HCT116 (cell line): ENCODE results near the gene LRPPRC. TPM values are rescaled to one million over a fixed set of nuclear protein-coding genes. Genes with fewer than 3 reads are reported as not detected.

Source experiments
- ATAC-seq: fragments of 200-7000 bp; cut with Tn5 transposase; 2 replicates; pipeline ENCODE4 v1.9.1; 2020; ENCODE audit warnings: mild to moderate bottlenecking, moderate library complexity
- BruUV-seq: library from RNA; stranded (reverse); fragments of 400-500 nt; replicated peaks from 2 replicates; lab custom pipeline; 2021; lab: Mats Ljungman, UMichigan
- CTCF ChIA-PET: fragments of 300-600 bp; sonication (Branson Sonifier 250); formaldehyde crosslinking; loops from one replicate; lab custom pipeline; 2021; ENCODE audit warnings: antibody characterized with exemption; lab: Charles Lee
- POLR2A ChIA-PET: fragments of 300-600, 350-600 bp; sonication (Branson Sonifier 250); formaldehyde crosslinking; loops from one replicate; lab custom pipeline; 2021; ENCODE audit warnings: antibody characterized with exemption; lab: Charles Lee
- RAD21 ChIA-PET, 2 experiments: fragments of 300-600 bp; sonication (Branson Sonifier 250); formaldehyde crosslinking; loops; one replicate each; lab custom pipeline; 2023; ENCODE audit warnings: low total read pairs in 2 of 2; ENCODE audit not compliant: uncharacterized antibody in 2 of 2, unreplicated experiment in 2 of 2, low non-redundant PET in 1 of 2; lab: Charles Lee
- DNase-seq: peaks from one replicate; pipeline ENCODE4 v3.0.0-alpha.2; 2010; ENCODE audit warnings: low read depth, low spot score
- H2AFZ ChIP-seq: fragments of 200-600 bp; shearing (Covaris generic), sonication (generic); 2 replicates; pipeline ENCODE4 v1.6.1; 2017; ENCODE audit warnings: low read depth, mixed run types, mixed read lengths, antibody characterized with exemption, low read length; ENCODE audit not compliant: poor library complexity, severe bottlenecking
- H3K27ac ChIP-seq: 2 replicates; pipeline ENCODE4 v1.5.1; 2012; ENCODE audit warnings: low read depth, low read length
- H3K27me3 ChIP-seq: fragments of 200-600 bp; sonication (generic); 2 replicates; pipeline ENCODE4 v1.6.1; 2016; ENCODE audit warnings: mixed run types, low read length, mixed read lengths; ENCODE audit not compliant: insufficient read depth
- H3K36me3 ChIP-seq, 2 experiments: fragments of 200-500 bp in 1 of 2; fragments of 200-600 bp in 1 of 2; sonication (Bioruptor generic) in 1 of 2; sonication (generic) in 1 of 2; 2 replicates each; pipeline versions ENCODE4 v1.5.1 to v1.6.1; 2014 to 2016; ENCODE audit warnings: low read length in 2 of 2, inconsistent platforms in 1 of 2, mixed read lengths in 1 of 2, mixed run types in 1 of 2; ENCODE audit not compliant: insufficient read depth in 2 of 2, control insufficient read depth in 1 of 2
- H3K4me1 ChIP-seq, 2 experiments: fragments of 200-600 bp in 1 of 2; sonication (generic) in 1 of 2; 2 replicates each; pipeline versions ENCODE4 v1.5.1 to v1.6.1; 2012 to 2017; ENCODE audit warnings: low read length in 2 of 2, inconsistent platforms in 1 of 2, mild to moderate bottlenecking in 1 of 2, mixed read lengths in 1 of 2, mixed run types in 1 of 2, moderate library complexity in 1 of 2; ENCODE audit not compliant: insufficient read depth in 2 of 2, control insufficient read depth in 1 of 2
- H3K4me2 ChIP-seq: fragments of 200-600 bp; sonication (generic); 2 replicates; pipeline ENCODE4 v1.6.1; 2017; ENCODE audit warnings: mixed run types, low read length, mixed read lengths
- H3K4me3 ChIP-seq, 2 experiments: fragments of 200-600 bp in 1 of 2; sonication (generic) in 1 of 2; replicated peaks in 1 of 2; 2 replicates each; pipeline ENCODE4 v1.5.1; 2011 to 2016; ENCODE audit warnings: low read length in 2 of 2, control low read depth in 1 of 2, low read depth in 1 of 2, mild to moderate bottlenecking in 1 of 2, mixed read lengths in 1 of 2, mixed run types in 1 of 2
- H3K79me2 ChIP-seq: fragments of 200-600 bp; sonication (generic); 2 replicates; pipeline ENCODE4 v1.6.1; 2017; ENCODE audit warnings: mild to moderate bottlenecking, mixed run types, low read length, moderate library complexity, mixed read lengths; ENCODE audit not compliant: insufficient read depth
- H3K9ac ChIP-seq: fragments of 200-600 bp; sonication (generic); 2 replicates; pipeline ENCODE4 v1.6.1; 2016; ENCODE audit warnings: low read length, mixed read lengths
- H3K9me2 ChIP-seq: fragments of 200-600 bp; sonication (generic), shearing (Covaris generic); 2 replicates; pipeline ENCODE4 v1.6.1; 2017; ENCODE audit warnings: mixed run types, mild to moderate bottlenecking, moderate library complexity; ENCODE audit not compliant: insufficient read depth
- H3K9me3 ChIP-seq, 2 experiments: fragments of 200-500 bp in 1 of 2; fragments of 200-600 bp in 1 of 2; sonication (Bioruptor generic) in 1 of 2; sonication (generic) in 1 of 2; 2 replicates each; pipeline ENCODE4 v1.6.1; 2014 to 2017; ENCODE audit warnings: low read length in 2 of 2, mixed read lengths in 2 of 2, inconsistent platforms in 1 of 2, low read depth in 1 of 2, mild to moderate bottlenecking in 1 of 2, mixed run types in 1 of 2, moderate library complexity in 1 of 2; ENCODE audit not compliant: control insufficient read depth in 1 of 2, insufficient read depth in 1 of 2
- H4K20me1 ChIP-seq: fragments of 200-600 bp; sonication (generic), shearing (Covaris generic); 2 replicates; pipeline ENCODE4 v1.6.1; 2017; ENCODE audit warnings: mixed run types, mild to moderate bottlenecking, moderate library complexity; ENCODE audit not compliant: insufficient read depth
- EZH2 ChIP-seq: fragments of 200-600 bp; sonication (generic); IDR thresholded peaks from 2 replicates; pipeline ENCODE4 v1.6.1; 2017; ENCODE audit warnings: antibody characterized with exemption, mixed run types
- FOSL1 ChIP-seq: IDR thresholded peaks from 2 replicates; pipeline ENCODE4 v1.6.1; 2012; ENCODE audit warnings: low read depth
- POLR2A ChIP-seq: IDR thresholded peaks from 2 replicates; pipeline ENCODE4 v1.7.0; 2011; ENCODE audit warnings: borderline replicate concordance; ENCODE audit not compliant: insufficient read depth, insufficient read length; ENCODE audit errors: extremely low read depth
- POLR2AphosphoS5 ChIP-seq: IDR thresholded peaks from 2 replicates; pipeline ENCODE4 v1.6.1; 2011; ENCODE audit warnings: mild to moderate bottlenecking, low read depth, low read length, moderate library complexity
- SIN3A ChIP-seq: IDR thresholded peaks from 2 replicates; pipeline ENCODE4 v1.6.1; 2012; ENCODE audit warnings: low read depth
- SRF ChIP-seq: IDR thresholded peaks from 2 replicates; pipeline ENCODE4 v1.6.1; 2012; ENCODE audit warnings: low read depth
- ZFX ChIP-seq: fragments of 450-650 bp; IDR thresholded peaks from 2 replicates; pipeline ENCODE4 v1.6.1; 2017
- ZNF274 ChIP-seq: fragments of 200-500 bp; sonication (Bioruptor generic); IDR thresholded peaks from 2 replicates; pipeline ENCODE4 v1.6.1; 2014; ENCODE audit warnings: mild to moderate bottlenecking, low read depth, low read length, inconsistent platforms
- intact Hi-C: fragments of 100-400 bp; cut with micrococcal nuclease; formaldehyde crosslinking; loops from 2 replicates; pipeline ENCODE4 v1.10.0; 2022
- total RNA-seq: library from RNA; stranded (reverse); gene quantifications from one replicate; pipeline ENCODE4 v1.2.1, GENCODE V29; 2021; ENCODE audit not compliant: unreplicated experiment
- TF ChIP-seq, protein P1 (sequence below): IDR thresholded peaks from 2 replicates; pipeline ENCODE4 v1.6.1; 2012
- TF ChIP-seq, protein P2 (sequence below): IDR thresholded peaks from 2 replicates; pipeline ENCODE4 v1.6.1; 2012; ENCODE audit warnings: low read depth

Gene LRPPRC
- total RNA-seq, 1 experiment from 2014 or later: 210 TPM

DNA sequence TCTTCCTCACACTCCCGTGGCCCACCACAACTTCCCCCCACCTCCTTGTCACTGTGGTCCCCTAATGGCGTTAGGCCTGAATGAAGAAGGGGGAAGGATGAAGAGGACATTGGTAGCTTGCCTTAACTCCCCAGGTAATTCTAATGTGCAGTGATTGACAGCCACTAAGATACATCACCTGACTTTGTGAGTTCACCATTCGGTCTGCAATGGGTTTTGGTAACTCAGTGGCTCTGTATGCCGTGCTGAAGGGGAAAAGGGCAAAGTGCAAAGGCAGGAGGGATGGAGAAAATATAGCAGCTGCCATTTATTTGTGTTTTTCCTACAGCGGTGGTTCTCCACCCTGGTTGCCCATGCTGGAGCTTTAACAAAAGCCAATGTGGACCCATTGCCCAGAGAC lies 114.8 kb downstream of the LRPPRC start:
- H3K4me3 ChIP-seq: no peak overlapping the region
- DNase-seq: no peak
- no TSS peak for BruUV-seq
- H3K27ac ChIP-seq: no peak overlapping the region
- intact Hi-C loops: no loop called here
- TF ChIP-seq ZFX (no peak), SRF (no peak), POLR2A (no peak), ZNF274 (no peak), FOSL1 (no peak), SIN3A (no peak), EZH2 (no peak), POLR2AphosphoS5 (no peak)
- TF ChIP-seq, protein P1, sequence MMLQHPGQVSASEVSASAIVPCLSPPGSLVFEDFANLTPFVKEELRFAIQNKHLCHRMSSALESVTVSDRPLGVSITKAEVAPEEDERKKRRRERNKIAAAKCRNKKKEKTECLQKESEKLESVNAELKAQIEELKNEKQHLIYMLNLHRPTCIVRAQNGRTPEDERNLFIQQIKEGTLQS: no peak
- TF ChIP-seq, protein P2, sequence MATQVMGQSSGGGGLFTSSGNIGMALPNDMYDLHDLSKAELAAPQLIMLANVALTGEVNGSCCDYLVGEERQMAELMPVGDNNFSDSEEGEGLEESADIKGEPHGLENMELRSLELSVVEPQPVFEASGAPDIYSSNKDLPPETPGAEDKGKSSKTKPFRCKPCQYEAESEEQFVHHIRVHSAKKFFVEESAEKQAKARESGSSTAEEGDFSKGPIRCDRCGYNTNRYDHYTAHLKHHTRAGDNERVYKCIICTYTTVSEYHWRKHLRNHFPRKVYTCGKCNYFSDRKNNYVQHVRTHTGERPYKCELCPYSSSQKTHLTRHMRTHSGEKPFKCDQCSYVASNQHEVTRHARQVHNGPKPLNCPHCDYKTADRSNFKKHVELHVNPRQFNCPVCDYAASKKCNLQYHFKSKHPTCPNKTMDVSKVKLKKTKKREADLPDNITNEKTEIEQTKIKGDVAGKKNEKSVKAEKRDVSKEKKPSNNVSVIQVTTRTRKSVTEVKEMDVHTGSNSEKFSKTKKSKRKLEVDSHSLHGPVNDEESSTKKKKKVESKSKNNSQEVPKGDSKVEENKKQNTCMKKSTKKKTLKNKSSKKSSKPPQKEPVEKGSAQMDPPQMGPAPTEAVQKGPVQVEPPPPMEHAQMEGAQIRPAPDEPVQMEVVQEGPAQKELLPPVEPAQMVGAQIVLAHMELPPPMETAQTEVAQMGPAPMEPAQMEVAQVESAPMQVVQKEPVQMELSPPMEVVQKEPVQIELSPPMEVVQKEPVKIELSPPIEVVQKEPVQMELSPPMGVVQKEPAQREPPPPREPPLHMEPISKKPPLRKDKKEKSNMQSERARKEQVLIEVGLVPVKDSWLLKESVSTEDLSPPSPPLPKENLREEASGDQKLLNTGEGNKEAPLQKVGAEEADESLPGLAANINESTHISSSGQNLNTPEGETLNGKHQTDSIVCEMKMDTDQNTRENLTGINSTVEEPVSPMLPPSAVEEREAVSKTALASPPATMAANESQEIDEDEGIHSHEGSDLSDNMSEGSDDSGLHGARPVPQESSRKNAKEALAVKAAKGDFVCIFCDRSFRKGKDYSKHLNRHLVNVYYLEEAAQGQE: no peak
- H3K9me2 ChIP-seq: no peaks in the 10 kb centered on the region
- CTCF ChIA-PET: no interaction called here
- no peak overlapping the region for H3K4me2 ChIP-seq
- no peaks in the 10 kb centered on the region for H3K9me3 ChIP-seq
- ATAC-seq: no peak
- RAD21 ChIA-PET: no interaction called here
- no peak overlapping the region for H3K9ac ChIP-seq
- no peaks in the 10 kb centered on the region for H4K20me1 ChIP-seq
- H3K4me1 ChIP-seq: 0 out of 4 replicates have a peak, but pooled peaks cover 0 to 6% of the 10 kb centered on the region in 2 experiments
- H2AFZ ChIP-seq: no peak overlapping the region
- no peaks in the 10 kb centered on the region for H3K79me2 ChIP-seq
- H3K36me3 ChIP-seq: peaks cover 0 to 4% of the 10 kb centered on the region in 2 experiments; a peak in 2 of 4 replicates
- no peaks in the 10 kb centered on the region for H3K27me3 ChIP-seq
- POLR2A ChIA-PET: no interaction called here
